RWPE2 (cell line): Measurements from ENCODE around the gene SH3BP4.

Source experiments
- ATAC-seq: fragments of 200-7000 bp; cut with Tn5 transposase; 3 replicates; pipeline ENCODE4 v1.9.1; 2021; ENCODE audit warnings: low read depth
- DNase-seq: peaks from one replicate; pipeline ENCODE4 v3.0.0-alpha.2; 2020; ENCODE audit warnings: low spot score
- H3K27ac ChIP-seq: fragments of 450-650 bp; 2 replicates; pipeline ENCODE4 v1.5.1; 2017; ENCODE audit warnings: mild to moderate bottlenecking; ENCODE audit not compliant: poor library complexity, severe bottlenecking
- H3K27me3 ChIP-seq: fragments of 250-450 bp; sonication (Bioruptor Pico); 2 replicates; pipeline ENCODE4 v1.5.1; 2021; ENCODE audit warnings: mild to moderate bottlenecking, moderate library complexity; ENCODE audit not compliant: insufficient read depth, poor library complexity, severe bottlenecking
- H3K36me3 ChIP-seq: fragments of 250-450 bp; sonication (Bioruptor Pico); 2 replicates; pipeline ENCODE4 v1.5.1; 2020; ENCODE audit warnings: low read depth, mild to moderate bottlenecking, moderate library complexity
- H3K4me1 ChIP-seq: fragments of 250-450 bp; sonication (Bioruptor Pico); 2 replicates; pipeline ENCODE4 v1.5.1; 2021; ENCODE audit warnings: mild to moderate bottlenecking, moderate library complexity; ENCODE audit not compliant: insufficient read depth, poor library complexity, severe bottlenecking
- H3K4me3 ChIP-seq: fragments of 250-450 bp; sonication (Bioruptor Pico); 2 replicates; pipeline ENCODE4 v1.5.1; 2021; ENCODE audit warnings: mild to moderate bottlenecking, moderate library complexity; ENCODE audit not compliant: severe bottlenecking
- H3K9me3 ChIP-seq: fragments of 250-450 bp; sonication (Bioruptor Pico); 2 replicates; pipeline ENCODE4 v1.5.1; 2021; ENCODE audit warnings: mild to moderate bottlenecking, moderate library complexity; ENCODE audit not compliant: severe bottlenecking
- TF ChIP-seq, protein P1 (sequence below): fragments of 450-650 bp; IDR thresholded peaks from one replicate; pipeline ENCODE4 v1.5.1; 2017; ENCODE audit warnings: mild to moderate bottlenecking, moderate library complexity; ENCODE audit not compliant: poor library complexity, severe bottlenecking

The SH3BP4 gene

DNA sequence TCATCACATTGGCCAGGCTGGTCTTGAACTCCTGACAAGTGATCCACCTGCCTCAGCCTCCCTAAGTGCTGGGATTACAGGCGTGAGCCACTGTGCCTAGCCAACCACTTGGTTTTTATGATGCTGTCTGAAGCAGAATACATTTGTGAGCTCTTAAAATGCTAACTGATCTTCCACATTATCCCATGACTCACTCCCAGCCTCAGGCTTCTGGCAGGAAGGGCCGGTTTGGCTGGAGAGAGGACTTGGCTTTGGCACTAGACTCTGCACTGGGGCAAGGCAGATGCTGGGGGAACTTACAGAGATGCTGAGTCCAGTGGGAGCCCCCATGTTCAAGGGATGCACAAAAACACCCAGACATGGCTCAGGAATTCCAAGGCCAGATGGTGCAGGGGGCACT is 40.5 kb upstream of the SH3BP4 start:
- Histone ChIP-seq H3K4me1 (no peaks in the 10 kb centered on the region), H3K4me3 (no peak overlapping the region), H3K27ac (no peak overlapping the region), H3K9me3 (no peaks in the 10 kb centered on the region), H3K27me3 (no peaks in the 10 kb centered on the region), H3K36me3 (no peaks in the 10 kb centered on the region)
- no peak for DNase-seq
- ATAC-seq, result peak; percentile 80
- TF ChIP-seq, protein P1, sequence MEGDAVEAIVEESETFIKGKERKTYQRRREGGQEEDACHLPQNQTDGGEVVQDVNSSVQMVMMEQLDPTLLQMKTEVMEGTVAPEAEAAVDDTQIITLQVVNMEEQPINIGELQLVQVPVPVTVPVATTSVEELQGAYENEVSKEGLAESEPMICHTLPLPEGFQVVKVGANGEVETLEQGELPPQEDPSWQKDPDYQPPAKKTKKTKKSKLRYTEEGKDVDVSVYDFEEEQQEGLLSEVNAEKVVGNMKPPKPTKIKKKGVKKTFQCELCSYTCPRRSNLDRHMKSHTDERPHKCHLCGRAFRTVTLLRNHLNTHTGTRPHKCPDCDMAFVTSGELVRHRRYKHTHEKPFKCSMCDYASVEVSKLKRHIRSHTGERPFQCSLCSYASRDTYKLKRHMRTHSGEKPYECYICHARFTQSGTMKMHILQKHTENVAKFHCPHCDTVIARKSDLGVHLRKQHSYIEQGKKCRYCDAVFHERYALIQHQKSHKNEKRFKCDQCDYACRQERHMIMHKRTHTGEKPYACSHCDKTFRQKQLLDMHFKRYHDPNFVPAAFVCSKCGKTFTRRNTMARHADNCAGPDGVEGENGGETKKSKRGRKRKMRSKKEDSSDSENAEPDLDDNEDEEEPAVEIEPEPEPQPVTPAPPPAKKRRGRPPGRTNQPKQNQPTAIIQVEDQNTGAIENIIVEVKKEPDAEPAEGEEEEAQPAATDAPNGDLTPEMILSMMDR, result no peak

DNA sequence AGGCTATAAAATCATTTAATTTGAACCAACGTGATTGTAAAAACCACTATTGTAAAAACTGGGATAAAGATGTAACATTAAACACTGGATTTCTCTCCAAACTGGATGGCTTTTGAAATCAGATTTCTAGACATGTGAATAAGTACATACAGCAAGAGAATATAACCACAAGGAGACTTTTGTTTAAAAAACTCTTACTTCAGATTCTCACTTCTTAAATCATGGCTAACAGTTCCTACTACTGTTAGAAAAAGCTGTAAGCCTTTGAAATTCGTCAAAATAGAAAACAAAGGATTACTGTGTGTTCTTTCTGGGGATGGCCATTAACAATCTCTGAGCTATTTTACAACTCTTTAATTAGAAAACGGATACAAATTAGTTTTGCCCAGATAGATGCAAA is 39.4 kb upstream of the SH3BP4 start:
- TF ChIP-seq, protein P1, result no peak
- DNase-seq (no peak), ATAC-seq (no peak)
- Histone ChIP-seq H3K27ac (no peak overlapping the region), H3K4me3 (no peak overlapping the region), H3K4me1 (no peaks in the 10 kb centered on the region), H3K9me3 (no peaks in the 10 kb centered on the region), H3K27me3 (no peaks in the 10 kb centered on the region), H3K36me3 (no peaks in the 10 kb centered on the region)

DNA sequence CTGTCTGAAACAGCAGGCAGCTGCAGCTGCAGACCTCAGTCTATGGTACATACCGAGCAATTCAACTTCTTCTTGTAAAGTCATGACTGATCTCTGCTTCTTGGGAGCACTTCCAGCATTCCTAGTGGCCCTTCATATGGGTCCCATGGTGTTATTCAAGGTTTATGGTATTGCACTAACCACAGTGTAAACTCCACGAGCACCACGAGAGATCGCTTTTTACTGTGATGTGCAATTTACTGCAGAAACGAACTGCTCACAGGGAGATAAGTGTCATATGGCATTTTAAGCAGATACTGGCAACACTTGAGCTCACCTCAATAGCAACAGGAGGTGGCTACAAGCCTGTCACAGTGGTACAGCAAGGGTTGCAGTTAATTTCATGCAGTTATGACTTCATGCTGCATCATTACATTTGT is 38.6 kb upstream of the SH3BP4 start:
- H3K4me3 ChIP-seq, result no peak overlapping the region
- no peaks in the 10 kb centered on the region for H3K9me3 ChIP-seq
- no peak for ATAC-seq
- no peak overlapping the region for H3K27ac ChIP-seq
- no peaks in the 10 kb centered on the region for H3K4me1 ChIP-seq
- DNase-seq, result no peak
- TF ChIP-seq, protein P1, result no peak
- H3K27me3 ChIP-seq, result no peaks in the 10 kb centered on the region
- no peaks in the 10 kb centered on the region for H3K36me3 ChIP-seq

DNA sequence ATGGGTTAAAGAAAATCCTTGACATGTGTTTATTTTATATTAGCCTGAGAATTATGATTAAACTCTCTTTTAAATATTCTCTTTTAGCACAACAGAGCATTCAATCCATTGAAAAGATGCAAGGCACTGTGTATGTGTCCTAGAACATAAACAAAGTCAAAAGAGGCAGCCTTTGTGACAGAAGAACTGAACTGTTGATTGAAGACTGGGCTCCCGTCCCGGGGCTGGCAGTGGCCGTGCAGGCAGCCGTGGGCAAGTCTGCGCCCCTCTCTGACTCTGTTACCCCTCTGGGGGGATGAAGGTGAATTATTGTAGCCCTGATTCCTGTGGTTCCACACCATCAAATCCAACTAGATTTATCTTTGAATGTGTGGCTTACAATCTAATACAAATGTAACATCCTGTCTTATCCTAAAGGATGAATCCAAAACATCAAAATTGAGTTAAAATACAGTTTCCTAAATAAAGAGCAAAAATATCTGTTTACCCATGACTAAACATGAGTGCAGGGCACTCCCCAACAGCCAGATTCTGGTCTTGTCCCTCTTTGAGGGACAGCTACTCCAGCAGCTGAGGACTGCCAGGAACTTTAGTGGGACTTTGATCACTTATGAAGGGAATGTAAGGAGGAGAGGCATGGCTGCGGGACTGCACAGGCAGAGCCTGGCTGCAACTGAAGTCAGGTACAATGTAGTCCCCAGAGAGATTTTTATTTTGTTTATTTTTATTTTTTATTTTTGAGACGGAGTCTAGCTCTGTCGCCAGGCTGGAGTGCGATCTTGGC is 37.3 kb upstream of the SH3BP4 start:
- Histone ChIP-seq H3K27me3 (no peaks in the 10 kb centered on the region), H3K4me1 (no peaks in the 10 kb centered on the region), H3K4me3 (no peak overlapping the region), H3K9me3 (no peaks in the 10 kb centered on the region), H3K27ac (no peak overlapping the region), H3K36me3 (no peaks in the 10 kb centered on the region)
- TF ChIP-seq, protein P1, result no peak
- ATAC-seq (no peak), DNase-seq (no peak)

DNA sequence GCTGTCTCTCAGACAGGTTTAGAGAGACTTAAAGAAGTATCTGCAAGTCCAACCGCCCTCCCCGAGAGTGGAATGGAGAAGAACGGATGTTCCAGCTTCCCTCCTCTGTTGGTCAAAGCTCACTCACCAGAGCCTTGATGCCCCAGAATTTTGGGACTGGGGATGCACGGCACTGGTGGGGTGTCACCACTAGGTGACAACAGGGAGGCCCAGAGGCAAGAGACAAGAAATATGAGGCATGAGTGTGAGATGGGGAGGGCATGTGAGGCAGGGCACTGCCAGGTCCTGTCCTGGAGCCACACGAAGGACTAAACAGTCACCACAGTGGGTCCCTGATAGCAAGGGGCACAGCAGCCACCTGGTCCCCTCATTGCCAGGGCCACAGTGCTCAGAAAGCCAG is 35.1 kb upstream of the SH3BP4 start:
- TF ChIP-seq, protein P1, result no peak
- no peak for ATAC-seq
- no peaks in the 10 kb centered on the region for H3K36me3 ChIP-seq

More for the DNA sequence above, 35.1 kb upstream of the SH3BP4 start:
- Histone ChIP-seq H3K4me1 (no peaks in the 10 kb centered on the region), H3K27ac (no peak overlapping the region), H3K27me3 (no peaks in the 10 kb centered on the region), H3K9me3 (no peaks in the 10 kb centered on the region), H3K4me3 (no peak overlapping the region)
- DNase-seq, result no peak
